Amniotic epithelial cell (primary cell): ENCODE data around the gene SYNJ2.
A peak's percentile ranks its signal among the peaks of the same experiment; 100 is the strongest.

Experiments
- DNase-seq: peaks from one replicate; pipeline ENCODE4 v3.0.0-alpha.2; 2010; ENCODE audit warnings: low read depth

The SYNJ2 gene

GRCh38 chr6:158121335-158121734, 139.7 kb downstream of the SYNJ2 start:
- DNase-seq = no peak

GRCh38 chr6:158122048-158122447, 140.4 kb downstream of the SYNJ2 start:
- DNase-seq = no peak

- DNase-seq = no peak
These were observed 142.6 kb downstream of the SYNJ2 start for GRCh38 chr6:158124288-158124687.

- DNase-seq = no peak
These were observed 143.6 kb downstream of the SYNJ2 start for GRCh38 chr6:158125271-158125670.

GRCh38 chr6:158131926-158132325, 150.3 kb downstream of the SYNJ2 start:
- peak; percentile 29 for DNase-seq

GRCh38 chr6:158142789-158143188, 161.1 kb downstream of the SYNJ2 start:
- peak; percentile 48 for DNase-seq

GRCh38 chr6:158143700-158144099, 162.0 kb downstream of the SYNJ2 start:
- DNase-seq = peak; percentile 55
